Glutamatergic neuron (in vitro differentiated cells): ENCODE results near the gene SZT2. TPM values are rescaled to one million over a fixed set of nuclear protein-coding genes. Genes with fewer than 3 reads are reported as not detected.
A peak's percentile ranks its signal among the peaks of the same experiment; 100 is the strongest.

Experiments
- DNase-seq: peaks from one replicate; pipeline ENCODE4 v3.0.0; 2022
- H3K27ac Mint-ChIP-seq: one replicate; pipeline ENCODE4 v1.8.0; 2020; ENCODE audit warnings: mild to moderate bottlenecking, mixed read lengths, inconsistent platforms; ENCODE audit not compliant: unreplicated experiment
- H3K27me3 Mint-ChIP-seq: one replicate; pipeline ENCODE4 v1.8.0; 2020; ENCODE audit warnings: mild to moderate bottlenecking, moderate library complexity, mixed read lengths, inconsistent platforms; ENCODE audit not compliant: unreplicated experiment
- H3K36me3 Mint-ChIP-seq: one replicate; pipeline ENCODE4 v1.8.0; 2020; ENCODE audit warnings: mild to moderate bottlenecking, mixed read lengths, inconsistent platforms; ENCODE audit not compliant: unreplicated experiment
- H3K4me1 Mint-ChIP-seq: one replicate; pipeline ENCODE4 v1.8.0; 2020; ENCODE audit warnings: mild to moderate bottlenecking, low read depth, mixed read lengths, inconsistent platforms; ENCODE audit not compliant: unreplicated experiment
- H3K4me3 Mint-ChIP-seq: one replicate; pipeline ENCODE4 v1.8.0; 2020; ENCODE audit warnings: mild to moderate bottlenecking, mixed read lengths, inconsistent platforms; ENCODE audit not compliant: unreplicated experiment
- H3K9me3 Mint-ChIP-seq: one replicate; pipeline ENCODE4 v1.8.0; 2020; ENCODE audit warnings: mild to moderate bottlenecking, moderate library complexity, mixed read lengths, inconsistent platforms; ENCODE audit not compliant: unreplicated experiment
- long read RNA-seq: library from polyadenylated mRNA; unstranded; transcript quantifications from one replicate; pipeline ENCODE4 v2.0.0, GENCODE V29; 2020; ENCODE audit not compliant: unreplicated experiment
- total RNA-seq: library from RNA; stranded (reverse); fragmentation: NEBNext Ultra II Directional; extraction: Animal tissue kit (Norgen Biotek cat#: 25700); gene quantifications from one replicate; pipeline ENCODE4 v1.2.1, GENCODE V29; 2021; ENCODE audit not compliant: unreplicated experiment
- TF ChIP-seq, protein P1 (sequence below): fragments of 200-600 bp; sonication (generic); IDR thresholded peaks from one replicate; pipeline ENCODE4 v1.5.0; 2021; ENCODE audit not compliant: partially characterized antibody, unreplicated experiment

SZT2 gene
- 85.3 TPM for total RNA-seq
- long read RNA-seq, partial matches to known transcripts = 0 of 3 reads
- long read RNA-seq, other reads (novel, unspliced or antisense) = 3 of 3 reads

- peak; percentile 96 for DNase-seq
- Mint-ChIP-seq H3K36me3 (peaks cover 5% of the 10 kb centered on the region), H3K27ac (peak within 1 kb of the TSS; percentile 95), H3K9me3 (no peaks in the 10 kb centered on the region), H3K4me1 (peaks cover 11% of the 10 kb centered on the region), H3K4me3 (peak within 1 kb of the TSS; percentile 100), H3K27me3 (peaks cover 3% of the 10 kb centered on the region)
- TF ChIP-seq, protein P1, sequence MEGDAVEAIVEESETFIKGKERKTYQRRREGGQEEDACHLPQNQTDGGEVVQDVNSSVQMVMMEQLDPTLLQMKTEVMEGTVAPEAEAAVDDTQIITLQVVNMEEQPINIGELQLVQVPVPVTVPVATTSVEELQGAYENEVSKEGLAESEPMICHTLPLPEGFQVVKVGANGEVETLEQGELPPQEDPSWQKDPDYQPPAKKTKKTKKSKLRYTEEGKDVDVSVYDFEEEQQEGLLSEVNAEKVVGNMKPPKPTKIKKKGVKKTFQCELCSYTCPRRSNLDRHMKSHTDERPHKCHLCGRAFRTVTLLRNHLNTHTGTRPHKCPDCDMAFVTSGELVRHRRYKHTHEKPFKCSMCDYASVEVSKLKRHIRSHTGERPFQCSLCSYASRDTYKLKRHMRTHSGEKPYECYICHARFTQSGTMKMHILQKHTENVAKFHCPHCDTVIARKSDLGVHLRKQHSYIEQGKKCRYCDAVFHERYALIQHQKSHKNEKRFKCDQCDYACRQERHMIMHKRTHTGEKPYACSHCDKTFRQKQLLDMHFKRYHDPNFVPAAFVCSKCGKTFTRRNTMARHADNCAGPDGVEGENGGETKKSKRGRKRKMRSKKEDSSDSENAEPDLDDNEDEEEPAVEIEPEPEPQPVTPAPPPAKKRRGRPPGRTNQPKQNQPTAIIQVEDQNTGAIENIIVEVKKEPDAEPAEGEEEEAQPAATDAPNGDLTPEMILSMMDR = no peak
These were observed at the start of gene SZT2, which contains the start of gene MED8 for GRCh38 chr1:43389326-43390313. Gene SZT2, plus strand, starts transcription at chr1:43389899. Its CDS starts 70 bp downstream, at chr1:43389969. Gene MED8, minus strand, starts transcription at chr1:43389800. Its CDS starts 36 bp downstream, at chr1:43389764.

DNA sequence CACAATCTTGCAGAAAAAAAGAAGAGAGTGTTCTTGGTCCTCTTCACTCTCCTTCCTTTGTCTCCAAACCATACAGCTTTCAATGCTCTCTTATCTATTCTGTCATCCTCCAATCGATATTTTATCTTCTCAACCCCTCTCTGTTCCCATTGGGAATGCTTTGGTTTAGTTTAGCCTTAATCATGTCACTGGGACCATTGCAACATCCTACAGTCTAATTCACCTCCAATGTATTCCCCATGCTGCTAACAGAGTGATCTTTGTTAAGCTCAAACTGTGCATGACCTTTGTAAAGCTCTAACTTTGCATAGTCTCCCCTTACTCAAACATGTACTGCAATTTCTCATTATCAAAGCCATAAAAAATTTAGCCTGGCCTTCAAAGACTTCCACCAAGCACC lies 49.1 kb upstream of the SZT2 start:
- H3K27ac Mint-ChIP-seq = no peak overlapping the region
- H3K9me3 Mint-ChIP-seq = peaks cover 2% of the 10 kb centered on the region
- H3K27me3 Mint-ChIP-seq = no peaks in the 10 kb centered on the region
- TF ChIP-seq, protein P1 = no peak
- H3K4me1 Mint-ChIP-seq = peaks cover 2% of the 10 kb centered on the region
- DNase-seq = no peak
- H3K36me3 Mint-ChIP-seq = no peaks in the 10 kb centered on the region
- no peak overlapping the region for H3K4me3 Mint-ChIP-seq

GRCh38 chr1:43344267-43344850 lies 45.3 kb upstream of the SZT2 start:
- Mint-ChIP-seq H3K27ac (no peak overlapping the region), H3K4me3 (no peak overlapping the region), H3K36me3 (no peaks in the 10 kb centered on the region), H3K4me1 (peaks cover 12% of the 10 kb centered on the region), H3K27me3 (peaks cover 2% of the 10 kb centered on the region), H3K9me3 (peaks cover 5% of the 10 kb centered on the region)
- TF ChIP-seq, protein P1 = no peak
- no peak for DNase-seq

- TF ChIP-seq, protein P1 = no peak
- no peak overlapping the region for H3K27ac Mint-ChIP-seq
- no peak for DNase-seq
- no peaks in the 10 kb centered on the region for H3K36me3 Mint-ChIP-seq
- H3K27me3 Mint-ChIP-seq = peaks cover 3% of the 10 kb centered on the region
- peaks cover 19% of the 10 kb centered on the region for H3K4me1 Mint-ChIP-seq
- H3K9me3 Mint-ChIP-seq = peaks cover 7% of the 10 kb centered on the region
- no peak overlapping the region for H3K4me3 Mint-ChIP-seq
These were observed 44.6 kb upstream of the SZT2 start for GRCh38 chr1:43345120-43345519.
